Coronary artery (tissue), 2 donors: ENCODE results near the gene MTHFS.

Experiments
- DNase-seq: peaks from one replicate; pipeline ENCODE4 v3.0.0-alpha.2; 2017; ENCODE audit warnings: low spot score
- H3K27ac ChIP-seq, 2 donors: fragments of 200-600 bp; sonication (generic); one replicate each; pipeline ENCODE4 v1.5.1; 2016 to 2019
- H3K4me3 ChIP-seq: fragments of 200-600 bp; sonication (generic); 2 replicates; pipeline ENCODE4 v1.5.1; 2016; ENCODE audit warnings: mild to moderate bottlenecking, moderate library complexity
- TF ChIP-seq, protein P1 (sequence below): fragments of 200-600 bp; sonication (generic); IDR thresholded peaks from one replicate; pipeline ENCODE4 v1.5.1; 2019; ENCODE audit warnings: antibody characterized with exemption

The MTHFS gene

GRCh38 chr15:79828447-79828846 lies 68.4 kb downstream of the MTHFS start:
- no peak for DNase-seq
- TF ChIP-seq, protein P1, sequence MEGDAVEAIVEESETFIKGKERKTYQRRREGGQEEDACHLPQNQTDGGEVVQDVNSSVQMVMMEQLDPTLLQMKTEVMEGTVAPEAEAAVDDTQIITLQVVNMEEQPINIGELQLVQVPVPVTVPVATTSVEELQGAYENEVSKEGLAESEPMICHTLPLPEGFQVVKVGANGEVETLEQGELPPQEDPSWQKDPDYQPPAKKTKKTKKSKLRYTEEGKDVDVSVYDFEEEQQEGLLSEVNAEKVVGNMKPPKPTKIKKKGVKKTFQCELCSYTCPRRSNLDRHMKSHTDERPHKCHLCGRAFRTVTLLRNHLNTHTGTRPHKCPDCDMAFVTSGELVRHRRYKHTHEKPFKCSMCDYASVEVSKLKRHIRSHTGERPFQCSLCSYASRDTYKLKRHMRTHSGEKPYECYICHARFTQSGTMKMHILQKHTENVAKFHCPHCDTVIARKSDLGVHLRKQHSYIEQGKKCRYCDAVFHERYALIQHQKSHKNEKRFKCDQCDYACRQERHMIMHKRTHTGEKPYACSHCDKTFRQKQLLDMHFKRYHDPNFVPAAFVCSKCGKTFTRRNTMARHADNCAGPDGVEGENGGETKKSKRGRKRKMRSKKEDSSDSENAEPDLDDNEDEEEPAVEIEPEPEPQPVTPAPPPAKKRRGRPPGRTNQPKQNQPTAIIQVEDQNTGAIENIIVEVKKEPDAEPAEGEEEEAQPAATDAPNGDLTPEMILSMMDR, result no peak
- Histone ChIP-seq H3K4me3 (no peak overlapping the region), H3K27ac (no peak overlapping the region)

- DNase-seq, result no peak
- H3K27ac ChIP-seq, result no peak overlapping the region
- TF ChIP-seq, protein P1, result no peak
- no peak overlapping the region for H3K4me3 ChIP-seq
These were observed 70.0 kb downstream of the MTHFS start for GRCh38 chr15:79826800-79827199.

- no peak for DNase-seq
- no peak overlapping the region for H3K27ac ChIP-seq
- no peak overlapping the region for H3K4me3 ChIP-seq
- TF ChIP-seq, protein P1, result no peak
These were observed 72.6 kb downstream of the MTHFS start for GRCh38 chr15:79824136-79824701.

DNA sequence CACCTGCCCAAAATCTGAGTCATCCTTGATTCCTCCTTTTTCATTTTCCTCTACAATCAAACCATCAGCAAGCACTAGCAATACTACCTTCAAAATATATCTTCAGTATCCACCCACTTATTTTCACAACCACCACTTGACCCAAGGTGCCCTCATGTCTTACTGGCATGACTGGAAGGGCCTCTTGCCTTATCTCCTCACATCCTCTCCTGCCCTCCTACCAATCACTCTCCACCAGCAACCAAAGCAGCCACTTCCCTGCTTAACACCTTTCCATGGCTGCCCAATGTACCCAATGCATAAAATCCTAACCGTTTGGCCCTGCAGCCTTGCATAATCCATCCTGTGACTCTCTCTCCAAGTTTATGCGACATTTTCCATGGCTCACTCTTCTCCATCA lies 76.0 kb downstream of the MTHFS start:
- H3K27ac ChIP-seq, result no peak overlapping the region
- H3K4me3 ChIP-seq, result no peak overlapping the region
- TF ChIP-seq, protein P1, result no peak
- no peak for DNase-seq

DNA sequence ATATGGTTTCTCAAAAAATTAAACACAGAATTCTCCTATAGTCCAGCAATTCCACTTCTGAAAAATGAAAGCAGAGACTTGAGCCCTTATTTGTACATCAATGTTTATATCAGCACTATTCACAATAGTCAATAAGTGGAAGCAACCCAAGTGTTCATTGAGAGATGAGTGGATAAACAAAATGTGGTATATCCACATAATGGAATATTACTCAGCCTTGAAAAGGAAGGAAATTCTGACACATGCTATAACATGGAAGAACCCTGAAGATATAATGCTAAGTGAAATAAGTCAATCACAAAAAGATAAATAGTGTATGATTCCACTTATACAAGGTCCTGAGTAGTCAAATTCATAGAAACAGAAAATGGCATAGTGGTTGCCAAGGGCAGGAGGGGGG lies 76.6 kb downstream of the MTHFS start:
- DNase-seq, result no peak
- TF ChIP-seq, protein P1, result no peak
- H3K27ac ChIP-seq, result no peak overlapping the region
- H3K4me3 ChIP-seq, result no peak overlapping the region

DNA sequence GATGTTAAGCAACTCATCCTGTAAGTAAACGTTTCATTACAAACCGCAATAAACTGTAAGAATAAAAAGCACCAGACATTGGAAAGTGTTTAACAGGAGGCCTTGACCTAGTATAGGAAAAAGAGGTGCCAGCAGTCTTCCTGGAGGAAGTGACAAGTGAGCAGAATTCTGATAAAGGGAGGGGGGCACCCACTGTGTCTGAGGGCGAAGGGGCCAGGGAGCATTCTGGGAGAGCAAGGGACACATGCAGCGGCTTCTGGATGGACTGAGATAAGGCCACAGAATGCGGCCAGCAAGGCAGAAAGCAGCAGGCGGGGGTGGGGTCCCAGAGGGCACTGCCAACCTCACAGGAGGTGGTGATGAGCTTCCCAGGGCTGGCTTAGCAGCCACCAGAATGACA lies 80.2 kb downstream of the MTHFS start:
- DNase-seq, result no peak
- H3K27ac ChIP-seq, result no peak overlapping the region
- H3K4me3 ChIP-seq, result no peak overlapping the region
- TF ChIP-seq, protein P1, result no peak

- Histone ChIP-seq H3K27ac (no peak overlapping the region), H3K4me3 (no peak overlapping the region)
- DNase-seq, result no peak
- TF ChIP-seq, protein P1, result no peak
These were observed 81.3 kb downstream of the MTHFS start for GRCh38 chr15:79815468-79815867.
